Small intestine (tissue), 16 donors: ENCODE results near the gene SEMA3C. TPM values are rescaled to one million over a fixed set of nuclear protein-coding genes. Genes with fewer than 3 reads are reported as not detected.

Experiments used
- DNase-seq, 2 donors: peaks; one replicate each; pipeline versions ENCODE4 v3.0.0 to v3.0.0-alpha.2; 2013
- FAIRE-seq: peaks from 2 replicates; lab custom pipeline; 2012; peaks lifted over from hg19 to GRCh38; lab: Jason Lieb, UNC
- H3K27ac ChIP-seq, 3 donors: one replicate each; pipeline ENCODE4 v1.5.1; 2013; ENCODE audit warnings: low read length in 2 of 3, mild to moderate bottlenecking in 2 of 3, control low read depth in 1 of 3, inconsistent platforms in 1 of 3, low read depth in 1 of 3, moderate library complexity in 1 of 3
- H3K27me3 ChIP-seq, 3 donors: one replicate each; pipeline ENCODE4 v1.6.1; 2013; ENCODE audit warnings: low read length in 3 of 3, inconsistent platforms in 1 of 3; ENCODE audit not compliant: control insufficient read depth in 3 of 3, insufficient read depth in 3 of 3
- H3K36me3 ChIP-seq, 3 donors: one replicate each; pipeline ENCODE4 v1.6.1; 2013; ENCODE audit warnings: low read length in 3 of 3, inconsistent platforms in 1 of 3, low read depth in 1 of 3, mild to moderate bottlenecking in 1 of 3, moderate library complexity in 1 of 3; ENCODE audit not compliant: control insufficient read depth in 3 of 3, insufficient read depth in 2 of 3
- H3K4me1 ChIP-seq, 3 donors: one replicate each; pipeline ENCODE4 v1.6.1; 2013; ENCODE audit warnings: low read length in 2 of 3, inconsistent platforms in 1 of 3, low read depth in 1 of 3, mild to moderate bottlenecking in 1 of 3, moderate library complexity in 1 of 3; ENCODE audit not compliant: control insufficient read depth in 3 of 3, insufficient read depth in 2 of 3
- H3K4me3 ChIP-seq, 3 donors: one replicate each; pipeline ENCODE4 v1.5.1; 2013; ENCODE audit warnings: low read length in 3 of 3, control low read depth in 1 of 3, inconsistent platforms in 1 of 3, low read depth in 1 of 3, mild to moderate bottlenecking in 1 of 3, moderate library complexity in 1 of 3
- H3K9me3 ChIP-seq, 2 donors: one replicate each; pipeline ENCODE4 v1.6.1; 2013; ENCODE audit warnings: low read depth in 1 of 2, low read length in 1 of 2; ENCODE audit not compliant: control insufficient read depth in 2 of 2, insufficient read depth in 1 of 2
- WGBS, 3 donors: extraction: QIAGEN DNeasy Blood & Tissue Kit; methylation state at CpG; one replicate each; pipeline ENCODE4 v1.1.7; 2013; 5-methylcytosine and 5-hydroxymethylcytosine counted together
- long read RNA-seq, 10 donors: transcript quantifications; one replicate each; lab custom pipeline, GENCODE V29; 2026
- polyA plus RNA-seq, 4 donors: library from polyadenylated mRNA; stranded (reverse) in 3 of 4; unstranded in 1 of 4; fragments of 200-250 nt in 3 of 4; fragments of 120-200 nt in 1 of 4; gene quantifications; one replicate each; pipeline versions ENCODE4 v1.2.1 to v1.2.3, GENCODE V29; 2013
- donor health status: healthy with polysubstance abuse.
- donor health status: control.
- donor health status: control.
- donor health status: Bipolar disorder and iron deficiency.
- donor health status: healthy.

Gene SEMA3C
- 10 to 100 TPM in 2 of 4 donors, 1 to 10 TPM in 2; 1.4 to 70.8 (median 7.6) TPM for polyA plus RNA-seq
- long read RNA-seq, donor 1, full-length matches to known transcripts: 11 of 18 reads
- long read RNA-seq, donor 1, partial matches to known transcripts: 7 of 18 reads
- long read RNA-seq, donor 1, other reads (novel, unspliced or antisense): 0 of 18 reads
- long read RNA-seq, donor 2, full-length matches to known transcripts: 2 of 2 reads
- long read RNA-seq, donor 2, partial matches to known transcripts: 0 of 2 reads
- long read RNA-seq, donor 2, other reads (novel, unspliced or antisense): 0 of 2 reads
- long read RNA-seq, donor 3, full-length matches to known transcripts: 4 of 11 reads
- long read RNA-seq, donor 3, partial matches to known transcripts: 7 of 11 reads
- long read RNA-seq, donor 3, other reads (novel, unspliced or antisense): 0 of 11 reads
- long read RNA-seq, donor 4: 0 reads
- long read RNA-seq, donor 5: 0 reads
- long read RNA-seq, donor 6, full-length matches to known transcripts: 6 of 19 reads
- long read RNA-seq, donor 6, partial matches to known transcripts: 13 of 19 reads
- long read RNA-seq, donor 6, other reads (novel, unspliced or antisense): 0 of 19 reads
- long read RNA-seq, donor 7, full-length matches to known transcripts: 8 of 14 reads
- long read RNA-seq, donor 7, partial matches to known transcripts: 6 of 14 reads
- long read RNA-seq, donor 7, other reads (novel, unspliced or antisense): 0 of 14 reads
- long read RNA-seq, donor 8, full-length matches to known transcripts: 2 of 2 reads
- long read RNA-seq, donor 8, partial matches to known transcripts: 0 of 2 reads
- long read RNA-seq, donor 8, other reads (novel, unspliced or antisense): 0 of 2 reads
- long read RNA-seq, donor 9, full-length matches to known transcripts: 3 of 3 reads
- long read RNA-seq, donor 9, partial matches to known transcripts: 0 of 3 reads
- long read RNA-seq, donor 9, other reads (novel, unspliced or antisense): 0 of 3 reads
- long read RNA-seq, donor 10, full-length matches to known transcripts: 14 of 24 reads
- long read RNA-seq, donor 10, partial matches to known transcripts: 10 of 24 reads
- long read RNA-seq, donor 10, other reads (novel, unspliced or antisense): 0 of 24 reads

DNA sequence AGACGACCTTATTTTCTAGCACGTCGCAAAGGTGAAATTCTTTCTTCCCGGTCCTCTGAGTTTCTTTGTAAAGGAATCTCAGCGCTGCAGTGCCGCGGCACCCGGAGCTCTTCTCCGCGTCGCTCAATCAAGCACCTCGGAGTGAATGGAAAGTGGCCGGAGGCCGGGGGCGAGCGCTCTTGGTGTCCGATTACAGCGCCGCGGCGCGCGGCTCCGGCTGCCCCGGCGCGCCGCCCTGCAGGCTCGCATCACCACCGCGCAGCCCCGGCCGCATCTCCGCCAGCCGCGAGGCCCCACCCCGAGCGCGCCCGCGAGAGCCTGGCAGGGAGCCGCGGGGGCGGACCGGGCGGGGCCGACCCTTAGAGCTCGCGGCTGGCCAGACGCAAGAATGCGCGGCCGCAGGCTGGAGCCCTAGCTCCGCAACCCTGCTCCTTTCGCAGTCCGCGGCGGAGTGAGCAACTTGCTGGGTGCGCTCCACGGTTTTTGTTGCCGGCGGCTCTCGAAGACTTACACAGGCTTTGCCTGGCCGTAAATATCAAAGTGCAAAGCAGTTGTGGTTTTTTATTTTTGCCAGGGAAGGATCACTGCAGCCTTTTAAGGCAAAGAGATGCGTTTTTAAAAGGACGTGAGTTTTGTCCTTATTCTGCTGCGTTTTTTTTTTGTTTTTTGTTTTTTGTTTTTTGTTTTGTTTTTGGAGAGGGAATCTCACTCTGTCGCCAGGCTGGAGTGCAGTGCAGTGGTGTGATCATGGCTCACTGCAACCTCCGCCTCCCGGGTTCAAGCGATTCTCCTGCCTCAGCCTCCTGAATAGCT, at the start of gene SEMA3C:
Gene SEMA3C, minus strand, starts transcription at position 143 of the 813 bp plus-strand sequence. CDS start 2,270 bp downstream, outside the sequence.
- H3K27ac ChIP-seq: peak within 1 kb of the TSS; percentile 50 to 93 (median 85)
- WGBS, 3 donors: 1 to 3% (median 1%) methylated on average over 69 to 71 of the region's 71 CpGs
- peaks cover 0 to 20% (median 0%) of the 10 kb centered on the region in 3 donors for H3K4me1 ChIP-seq
- H3K27me3 ChIP-seq: no peaks in the 10 kb centered on the region
- DNase-seq (peak; percentile 90 to 95), FAIRE-seq (no peak)
- no peaks in the 10 kb centered on the region for H3K9me3 ChIP-seq
- H3K4me3 ChIP-seq: peak within 1 kb of the TSS; percentile 31 to 80 (median 62)
- H3K36me3 ChIP-seq: peaks cover 0 to 5% (median 0%) of the 10 kb centered on the region in 3 donors

DNA sequence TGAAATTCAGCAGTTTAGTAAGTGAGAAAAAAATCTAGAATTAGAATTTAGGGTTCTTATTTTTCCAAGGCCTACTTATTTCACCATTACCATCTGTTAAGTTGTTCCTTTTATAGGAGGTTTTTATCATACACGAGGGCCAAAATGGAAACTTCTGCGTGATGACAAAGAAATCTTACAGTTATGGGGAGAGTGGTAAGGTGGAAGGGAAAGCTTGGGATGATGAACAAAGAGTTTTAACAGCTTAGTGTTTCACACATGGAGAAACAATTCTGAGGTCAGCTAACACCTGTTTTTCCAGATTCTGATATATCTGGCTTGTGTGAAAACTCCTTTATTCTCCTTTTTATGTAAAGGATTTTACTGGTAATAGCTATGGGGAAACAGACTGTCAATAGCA, 49.8 kb upstream of the SEMA3C start:
- H3K36me3 ChIP-seq: no peaks in the 10 kb centered on the region
- 83 to 87% (median 84%) methylated on average over 2 of the region's 2 CpGs for WGBS, 3 donors

DNA sequence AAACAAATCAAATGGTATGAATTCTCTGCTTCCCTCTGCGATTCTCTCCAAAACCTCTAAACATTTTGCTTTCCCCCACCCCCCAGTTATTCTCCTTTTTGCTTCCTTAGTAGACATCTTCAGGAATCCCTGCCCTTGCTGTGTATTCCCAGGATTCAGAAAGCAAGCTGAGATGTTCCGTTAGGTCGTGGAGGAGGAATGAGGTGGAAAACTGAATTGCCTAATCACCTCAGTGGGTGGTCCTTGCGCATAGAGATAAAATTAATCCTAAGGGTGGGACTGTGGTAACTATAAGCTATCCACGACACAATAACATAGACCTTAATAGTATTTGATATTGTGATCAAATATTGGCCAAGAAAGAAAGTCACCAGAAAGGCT, 49.1 kb upstream of the SEMA3C start:
- Histone ChIP-seq H3K36me3 (no peaks in the 10 kb centered on the region), H3K4me3 (no peak overlapping the region), H3K27ac (no peak overlapping the region), H3K4me1 (no peaks in the 10 kb centered on the region), H3K9me3 (no peaks in the 10 kb centered on the region), H3K27me3 (no peaks in the 10 kb centered on the region)
- FAIRE-seq (no peak), DNase-seq (no peak)
- WGBS, 3 donors: 78 to 89% (median 83%) methylated on average over 5 of the region's 5 CpGs

More for the DNA sequence above, 49.8 kb upstream of the SEMA3C start:
- no peaks in the 10 kb centered on the region for H3K4me1 ChIP-seq
- H3K4me3 ChIP-seq: no peak overlapping the region
- H3K27ac ChIP-seq: no peak overlapping the region
- H3K27me3 ChIP-seq: no peaks in the 10 kb centered on the region
- no peaks in the 10 kb centered on the region for H3K9me3 ChIP-seq
- FAIRE-seq (no peak), DNase-seq (no peak)

DNA sequence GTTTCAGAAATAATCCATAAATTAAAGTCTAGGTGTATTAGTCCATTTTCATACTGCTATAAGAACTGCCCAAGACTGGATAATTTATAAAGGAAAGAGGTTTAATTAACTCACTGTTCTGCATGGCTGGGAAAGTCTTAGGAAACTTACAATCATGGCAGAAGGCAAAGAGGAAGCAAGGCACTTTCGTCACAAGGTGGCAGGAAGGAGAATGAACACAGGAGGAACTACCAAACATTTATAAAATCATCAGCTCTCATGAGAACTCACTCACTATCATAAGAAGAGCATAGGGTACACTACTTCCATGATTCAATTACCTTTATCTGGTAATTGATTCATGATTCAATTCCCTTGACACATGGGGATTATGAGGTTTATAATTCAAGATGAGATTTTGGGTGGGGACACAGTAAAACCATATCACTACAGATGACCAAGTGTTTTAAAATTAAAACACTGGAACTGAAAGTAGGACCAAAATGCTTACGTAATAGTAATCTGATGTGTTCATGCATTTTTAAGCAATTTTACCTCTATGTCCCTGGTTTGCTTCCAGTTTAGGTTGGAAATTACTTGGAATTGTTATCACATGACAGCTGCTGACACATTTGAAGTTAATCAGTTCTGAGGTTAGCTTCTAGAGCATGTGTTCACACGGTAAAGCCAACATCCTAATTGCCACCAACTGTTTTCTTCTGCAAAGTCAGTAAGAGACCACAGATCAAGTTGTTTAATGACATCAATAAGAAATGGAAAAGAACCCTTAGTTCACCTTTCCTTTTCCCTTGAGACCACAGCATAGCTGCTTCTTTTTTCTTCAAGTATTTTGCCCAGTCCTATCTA, 48.4 kb upstream of the SEMA3C start:
- H3K4me3 ChIP-seq: no peak overlapping the region
- DNase-seq (peak in 1 of 2 donors; percentile 21), FAIRE-seq (no peak)
- no peaks in the 10 kb centered on the region for H3K9me3 ChIP-seq
- no peaks in the 10 kb centered on the region for H3K4me1 ChIP-seq
- no peak overlapping the region for H3K27ac ChIP-seq
- H3K27me3 ChIP-seq: no peaks in the 10 kb centered on the region
- WGBS, 3 donors: 59 to 71% (median 69%) methylated on average over 3 of the region's 3 CpGs
- H3K36me3 ChIP-seq: no peaks in the 10 kb centered on the region

DNA sequence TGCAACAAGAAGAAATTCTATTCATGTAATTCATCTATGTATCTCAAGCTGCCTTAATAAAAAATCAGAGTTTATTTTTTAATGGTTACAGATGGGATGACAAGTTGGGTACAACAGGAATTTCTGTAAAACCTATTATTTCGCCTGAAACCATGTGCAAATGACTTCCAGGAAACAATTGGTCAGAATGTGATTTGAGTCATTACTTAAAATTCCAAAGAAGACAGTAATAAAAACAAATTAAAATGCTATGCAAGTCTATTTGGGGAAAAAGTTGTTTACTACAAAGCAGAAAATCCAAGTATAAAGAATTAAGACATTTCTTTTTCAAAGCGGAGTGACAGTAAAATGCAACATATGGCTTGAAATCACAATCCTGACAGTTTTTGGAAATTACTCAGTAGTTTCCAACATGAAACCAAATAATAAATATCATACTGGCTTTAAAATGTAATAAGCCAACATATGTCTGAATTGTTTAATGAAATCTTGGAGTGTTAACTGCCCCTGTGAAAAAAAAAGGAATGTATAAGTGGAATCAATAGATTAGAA, 41.5 kb upstream of the SEMA3C start:
- WGBS, 3 donors: 74 to 92% (median 84%) methylated on average over 2 of the region's 2 CpGs
- no peaks in the 10 kb centered on the region for H3K27me3 ChIP-seq
- no peak for FAIRE-seq
- no peak overlapping the region for H3K27ac ChIP-seq
- no peaks in the 10 kb centered on the region for H3K36me3 ChIP-seq
- H3K9me3 ChIP-seq: no peaks in the 10 kb centered on the region
- H3K4me3 ChIP-seq: no peak overlapping the region
- DNase-seq: no peak
- no peaks in the 10 kb centered on the region for H3K4me1 ChIP-seq

DNA sequence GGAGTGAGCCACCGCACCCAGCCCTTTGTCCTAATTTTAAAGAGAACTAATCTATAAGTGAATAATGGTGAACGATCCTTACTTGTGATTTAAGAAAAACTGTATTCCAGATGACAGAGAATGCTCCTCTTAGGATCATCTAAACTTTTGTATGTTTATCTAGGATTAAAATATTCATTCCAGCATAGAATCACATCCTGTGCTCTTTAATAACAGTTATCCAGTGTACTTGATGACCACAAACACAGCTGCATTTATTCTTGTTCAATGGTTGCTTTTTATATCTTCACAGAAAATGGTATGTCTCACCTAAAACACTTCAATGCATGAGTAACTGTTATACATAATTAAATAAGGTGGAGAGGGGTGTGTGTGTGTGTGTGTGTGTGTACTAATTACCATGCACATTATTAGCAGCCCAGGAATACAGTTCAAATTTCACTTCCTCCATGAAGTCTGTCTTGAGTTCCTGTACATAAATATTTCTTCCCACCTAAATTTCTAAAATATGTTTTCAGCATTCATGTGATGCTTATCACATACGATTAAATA, 38.5 kb upstream of the SEMA3C start:
- no peaks in the 10 kb centered on the region for H3K9me3 ChIP-seq
- FAIRE-seq (no peak), DNase-seq (no peak)
- H3K4me3 ChIP-seq: no peak overlapping the region
- H3K36me3 ChIP-seq: no peaks in the 10 kb centered on the region
- H3K27me3 ChIP-seq: no peaks in the 10 kb centered on the region
- no peak overlapping the region for H3K27ac ChIP-seq
- no peaks in the 10 kb centered on the region for H3K4me1 ChIP-seq
- WGBS, 3 donors: 78 to 86% (median 85%) methylated on average over 3 of the region's 3 CpGs

DNA sequence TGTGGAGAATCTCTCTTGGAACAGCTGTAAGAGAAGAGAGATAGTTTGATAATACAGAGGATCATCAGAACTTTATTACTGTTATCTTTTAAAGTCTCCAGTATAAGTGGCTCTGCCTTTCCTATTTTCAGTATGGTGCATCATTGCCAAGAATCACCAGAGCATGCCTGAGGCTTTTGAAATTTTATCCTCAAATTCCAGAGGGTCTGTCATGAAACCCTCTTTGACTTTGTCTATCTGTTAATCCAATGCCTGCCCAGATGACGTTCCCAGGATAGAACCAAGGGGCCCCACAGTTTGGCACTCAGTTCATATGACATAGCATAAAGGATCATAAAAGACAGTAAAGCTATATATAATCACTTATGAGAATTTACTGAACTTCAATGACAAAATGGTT, 35.3 kb upstream of the SEMA3C start:
- no peak overlapping the region for H3K4me3 ChIP-seq
- no peak overlapping the region for H3K27ac ChIP-seq
- no peaks in the 10 kb centered on the region for H3K36me3 ChIP-seq
- FAIRE-seq: no peak
- DNase-seq: no peak
- no peaks in the 10 kb centered on the region for H3K4me1 ChIP-seq
- WGBS, 3 donors: 61 to 72% (median 70%) methylated on average over 1 of the region's 1 CpG
- H3K27me3 ChIP-seq: no peaks in the 10 kb centered on the region
- no peaks in the 10 kb centered on the region for H3K9me3 ChIP-seq
